Measurements from ENCODE around the gene SLC2A6. TPM values are rescaled to one million over a fixed set of nuclear protein-coding genes. Genes with fewer than 3 reads are reported as not detected.

The SLC2A6 gene
- total RNA-seq, 1 experiment from 2014 or later, result 10.6 TPM

- Histone ChIP-seq H2AFZ (ENCODE audit: low read length) (no peak overlapping the region), H3K9ac (ENCODE audit: low read length) (peak overlapping the region; percentile 78; the same call in 1 of the 2 replicates), H3K9me3 (ENCODE audit: low read length) (no peaks in the 10 kb centered on the region), H3K4me2 (ENCODE audit: low read depth, low read length, poor library complexity, severe bottlenecking) (peak overlapping the region; percentile 80), H3K79me2 (ENCODE audit: low read length) (peaks cover 8% of the 10 kb centered on the region; the same call in 1 of the 2 replicates), H3K36me3 (ENCODE audit: insufficient read depth, low read length) (no peaks in the 10 kb centered on the region; the same call in 1 of the 2 replicates), H3K9me2 (replicated peaks; ENCODE audit: insufficient read depth, low read length) (no peaks in the 10 kb centered on the region), H3K27ac (ENCODE audit: low read length) (no peak overlapping the region; the same call in 1 of the 2 replicates), H3K4me3 (ENCODE audit: low read length) (peak overlapping the region; percentile 79; the same call in 1 of the 2 replicates), H4K20me1 (ENCODE audit: insufficient read depth, low read depth, low read length) (peaks cover 7% of the 10 kb centered on the region; the same call in 1 of the 2 replicates), H3K4me1 (ENCODE audit: low read length) (peaks cover 21% of the 10 kb centered on the region), H3K27me3 (ENCODE audit: low read length) (no peaks in the 10 kb centered on the region)
- DNase-seq, result no peak
Measured at GRCh38 chr9:133477461-133477860, 1.4 kb downstream of the SLC2A6 start.

GRCh38 chr9:133476941-133477340, 2.0 kb downstream of the SLC2A6 start:
- Histone ChIP-seq H3K9me2 (replicated peaks; ENCODE audit: insufficient read depth, low read length) (no peaks in the 10 kb centered on the region), H3K79me2 (ENCODE audit: low read length) (peaks cover 8% of the 10 kb centered on the region; the same call in 1 of the 2 replicates), H3K4me1 (ENCODE audit: low read length) (peaks cover 21% of the 10 kb centered on the region), H3K9me3 (ENCODE audit: low read length) (no peaks in the 10 kb centered on the region), H3K4me3 (ENCODE audit: low read length) (no peak overlapping the region), H4K20me1 (ENCODE audit: insufficient read depth, low read depth, low read length) (peaks cover 7% of the 10 kb centered on the region; the same call in 1 of the 2 replicates), H3K4me2 (ENCODE audit: low read depth, low read length, poor library complexity, severe bottlenecking) (no peak overlapping the region), H3K36me3 (ENCODE audit: insufficient read depth, low read length) (no peaks in the 10 kb centered on the region; the same call in 1 of the 2 replicates), H3K9ac (ENCODE audit: low read length) (no peak overlapping the region), H3K27me3 (ENCODE audit: low read length) (no peaks in the 10 kb centered on the region), H3K27ac (ENCODE audit: low read length) (no peak overlapping the region), H2AFZ (ENCODE audit: low read length) (no peak overlapping the region)
- DNase-seq, result no peak

GRCh38 chr9:133476036-133476931, 2.6 kb downstream of the SLC2A6 start:
- H3K4me1 ChIP-seq (ENCODE audit: low read length), result peaks cover 21% of the 10 kb centered on the region
- no peak overlapping the region for H2AFZ ChIP-seq (ENCODE audit: low read length)
- H3K4me3 ChIP-seq (ENCODE audit: low read length), result no peak overlapping the region
- peaks cover 8% of the 10 kb centered on the region; the same call in 1 of the 2 replicates for H3K79me2 ChIP-seq (ENCODE audit: low read length)
- H3K9me2 ChIP-seq (replicated peaks; ENCODE audit: insufficient read depth, low read length), result no peaks in the 10 kb centered on the region
- no peaks in the 10 kb centered on the region; the same call in 1 of the 2 replicates for H3K36me3 ChIP-seq (ENCODE audit: insufficient read depth, low read length)
- no peaks in the 10 kb centered on the region for H3K9me3 ChIP-seq (ENCODE audit: low read length)
- H4K20me1 ChIP-seq (ENCODE audit: insufficient read depth, low read depth, low read length), result peaks cover 7% of the 10 kb centered on the region; the same call in 1 of the 2 replicates
- no peak for DNase-seq
- H3K9ac ChIP-seq (ENCODE audit: low read length), result no peak overlapping the region
- H3K4me2 ChIP-seq (ENCODE audit: low read depth, low read length, poor library complexity, severe bottlenecking), result no peak overlapping the region
- H3K27me3 ChIP-seq (ENCODE audit: low read length), result no peaks in the 10 kb centered on the region
- H3K27ac ChIP-seq (ENCODE audit: low read length), result no peak overlapping the region

GRCh38 chr9:133475292-133476012, 3.4 kb downstream of the SLC2A6 start:
- Histone ChIP-seq H3K27me3 (ENCODE audit: low read length) (no peaks in the 10 kb centered on the region), H3K27ac (ENCODE audit: low read length) (no peak overlapping the region), H3K4me1 (ENCODE audit: low read length) (peaks cover 21% of the 10 kb centered on the region), H3K4me3 (ENCODE audit: low read length) (no peak overlapping the region), H2AFZ (ENCODE audit: low read length) (no peak overlapping the region), H4K20me1 (ENCODE audit: insufficient read depth, low read depth, low read length) (peaks cover 12% of the 10 kb centered on the region; the same call in 1 of the 2 replicates), H3K79me2 (ENCODE audit: low read length) (peaks cover 8% of the 10 kb centered on the region; the same call in 1 of the 2 replicates), H3K9ac (ENCODE audit: low read length) (no peak overlapping the region), H3K9me2 (replicated peaks; ENCODE audit: insufficient read depth, low read length) (no peaks in the 10 kb centered on the region), H3K4me2 (ENCODE audit: low read depth, low read length, poor library complexity, severe bottlenecking) (no peak overlapping the region), H3K36me3 (ENCODE audit: insufficient read depth, low read length) (no peaks in the 10 kb centered on the region; the same call in 1 of the 2 replicates), H3K9me3 (ENCODE audit: low read length) (no peaks in the 10 kb centered on the region)
- DNase-seq, result no peak

- Histone ChIP-seq H3K4me2 (ENCODE audit: low read depth, low read length, poor library complexity, severe bottlenecking) (no peak overlapping the region), H3K9me2 (replicated peaks; ENCODE audit: insufficient read depth, low read length) (no peaks in the 10 kb centered on the region), H3K9ac (ENCODE audit: low read length) (no peak overlapping the region), H3K4me3 (ENCODE audit: low read length) (no peak overlapping the region), H3K4me1 (ENCODE audit: low read length) (peaks cover 19% of the 10 kb centered on the region), H4K20me1 (ENCODE audit: insufficient read depth, low read depth, low read length) (peaks cover 15% of the 10 kb centered on the region; the same call in 1 of the 2 replicates), H3K36me3 (ENCODE audit: insufficient read depth, low read length) (no peaks in the 10 kb centered on the region; the same call in 1 of the 2 replicates), H3K27me3 (ENCODE audit: low read length) (no peaks in the 10 kb centered on the region), H3K79me2 (ENCODE audit: low read length) (peaks cover 8% of the 10 kb centered on the region; the same call in 1 of the 2 replicates), H3K9me3 (ENCODE audit: low read length) (no peaks in the 10 kb centered on the region), H2AFZ (ENCODE audit: low read length) (no peak overlapping the region), H3K27ac (ENCODE audit: low read length) (no peak overlapping the region)
- no peak for DNase-seq
Measured at GRCh38 chr9:133474853-133475252, 4.0 kb downstream of the SLC2A6 start.

GRCh38 chr9:133474215-133474614, 4.7 kb downstream of the SLC2A6 start:
- no peak overlapping the region for H3K4me2 ChIP-seq (ENCODE audit: low read depth, low read length, poor library complexity, severe bottlenecking)
- H4K20me1 ChIP-seq (ENCODE audit: insufficient read depth, low read depth, low read length), result peaks cover 15% of the 10 kb centered on the region; the same call in 1 of the 2 replicates

GRCh38 chr9:133473743-133474142, 5.2 kb downstream of the SLC2A6 start:
- Histone ChIP-seq H2AFZ (ENCODE audit: low read length) (no peak overlapping the region), H3K4me1 (ENCODE audit: low read length) (peaks cover 12% of the 10 kb centered on the region), H3K36me3 (ENCODE audit: insufficient read depth, low read length) (no peaks in the 10 kb centered on the region; the same call in 1 of the 2 replicates)

More at GRCh38 chr9:133474215-133474614, 4.7 kb downstream of the SLC2A6 start:
- Histone ChIP-seq H3K36me3 (ENCODE audit: insufficient read depth, low read length) (no peaks in the 10 kb centered on the region; the same call in 1 of the 2 replicates), H3K4me3 (ENCODE audit: low read length) (no peak overlapping the region), H2AFZ (ENCODE audit: low read length) (no peak overlapping the region), H3K9me3 (ENCODE audit: low read length) (no peaks in the 10 kb centered on the region), H3K79me2 (ENCODE audit: low read length) (peaks cover 8% of the 10 kb centered on the region; the same call in 1 of the 2 replicates), H3K4me1 (ENCODE audit: low read length) (peaks cover 13% of the 10 kb centered on the region), H3K27me3 (ENCODE audit: low read length) (no peaks in the 10 kb centered on the region), H3K9ac (ENCODE audit: low read length) (no peak overlapping the region), H3K9me2 (replicated peaks; ENCODE audit: insufficient read depth, low read length) (no peaks in the 10 kb centered on the region), H3K27ac (ENCODE audit: low read length) (no peak overlapping the region)
- no peak for DNase-seq

More at GRCh38 chr9:133473743-133474142, 5.2 kb downstream of the SLC2A6 start:
- no peaks in the 10 kb centered on the region for H3K9me3 ChIP-seq (ENCODE audit: low read length)
- no peak overlapping the region for H3K4me2 ChIP-seq (ENCODE audit: low read depth, low read length, poor library complexity, severe bottlenecking)
- peaks cover 15% of the 10 kb centered on the region; the same call in 1 of the 2 replicates for H4K20me1 ChIP-seq (ENCODE audit: insufficient read depth, low read depth, low read length)
- no peaks in the 10 kb centered on the region for H3K9me2 ChIP-seq (replicated peaks; ENCODE audit: insufficient read depth, low read length)
- H3K79me2 ChIP-seq (ENCODE audit: low read length), result peaks cover 8% of the 10 kb centered on the region; the same call in 1 of the 2 replicates
- no peaks in the 10 kb centered on the region for H3K27me3 ChIP-seq (ENCODE audit: low read length)
- DNase-seq, result no peak
- no peak overlapping the region for H3K27ac ChIP-seq (ENCODE audit: low read length)
- no peak overlapping the region for H3K9ac ChIP-seq (ENCODE audit: low read length)
- H3K4me3 ChIP-seq (ENCODE audit: low read length), result no peak overlapping the region
